Gastroesophageal sphincter (tissue), 4 donors: ENCODE measurements around the gene LIPJ. TPM values are rescaled to one million over a fixed set of nuclear protein-coding genes. Genes with fewer than 3 reads are reported as not detected.

Source experiments
- ATAC-seq: fragments of 150-250 bp; one replicate; pipeline ENCODE4 v1.9.1; 2016; ENCODE audit warnings: mild to moderate bottlenecking, moderate library complexity
- H3K27ac ChIP-seq, 4 donors: fragments of 200-600 bp; sonication (generic) in 3 of 4; 1 replicate in 3 of 4; 2 replicates in 1 of 4; pipeline ENCODE4 v1.5.1; 2016 to 2019
- H3K27me3 ChIP-seq: fragments of 200-600 bp; sonication (generic); one replicate; pipeline ENCODE4 v1.5.1; 2019
- H3K36me3 ChIP-seq, 2 donors: fragments of 200-600 bp; sonication (generic); one replicate each; pipeline ENCODE4 v1.5.1; 2019; ENCODE audit warnings: control low read depth in 1 of 2
- H3K4me1 ChIP-seq, 3 donors: fragments of 200-600 bp; sonication (generic); 1 replicate in 2 of 3; 2 replicates in 1 of 3; pipeline ENCODE4 v1.5.1; 2016 to 2019; ENCODE audit warnings: control low read depth in 2 of 3
- H3K4me3 ChIP-seq, 2 donors: fragments of 200-600 bp; sonication (generic); one replicate each; pipeline ENCODE4 v1.5.1; 2019; ENCODE audit warnings: mild to moderate bottlenecking in 1 of 2, moderate library complexity in 1 of 2
- H3K9me3 ChIP-seq, 3 donors: fragments of 200-600 bp; sonication (generic); one replicate each; pipeline ENCODE4 v1.5.1; 2017 to 2019; ENCODE audit warnings: control low read depth in 2 of 3
- EP300 ChIP-seq: sonication (generic); formaldehyde crosslinking; IDR thresholded peaks from one replicate; pipeline ENCODE4 v1.6.1; 2017; ENCODE audit warnings: antibody characterized with exemption, mild to moderate bottlenecking
- POLR2A ChIP-seq, 2 donors: fragments of 450-650 bp; IDR thresholded peaks; one replicate each; pipeline ENCODE4 v1.6.1; 2017; ENCODE audit warnings: antibody characterized with exemption in 2 of 2, mild to moderate bottlenecking in 2 of 2, moderate library complexity in 1 of 2
- POLR2AphosphoS5 ChIP-seq: sonication (generic); formaldehyde crosslinking; IDR thresholded peaks from one replicate; pipeline ENCODE4 v1.6.1; 2017; ENCODE audit warnings: antibody characterized with exemption
- WGBS, 2 donors: methylation state at CpG; one replicate each; pipeline ENCODE4 v1.1.5; 2018; ENCODE audit warnings: low coverage in 1 of 2; 5-methylcytosine and 5-hydroxymethylcytosine counted together
- total RNA-seq, 4 donors: library from RNA; depleted of rRNA; stranded (reverse); fragments of >200 nt; gene quantifications; one replicate each; pipeline ENCODE4 v1.1.0, GENCODE V29; 2016
- TF ChIP-seq, protein P1 (sequence below), 4 experiments: fragments of 200-600 bp in 2 of 4; fragments of 450-650 bp in 2 of 4; sonication (generic) in 1 of 4; IDR thresholded peaks; one replicate each; pipeline ENCODE4 v1.5.1; 2017 to 2019; ENCODE audit warnings: antibody characterized with exemption in 4 of 4, mild to moderate bottlenecking in 2 of 4, moderate library complexity in 2 of 4

LIPJ gene
- total RNA-seq, 4 donors from 2014 or later = 0.12 to 0.13 TPM; not detected in 2

DNA sequence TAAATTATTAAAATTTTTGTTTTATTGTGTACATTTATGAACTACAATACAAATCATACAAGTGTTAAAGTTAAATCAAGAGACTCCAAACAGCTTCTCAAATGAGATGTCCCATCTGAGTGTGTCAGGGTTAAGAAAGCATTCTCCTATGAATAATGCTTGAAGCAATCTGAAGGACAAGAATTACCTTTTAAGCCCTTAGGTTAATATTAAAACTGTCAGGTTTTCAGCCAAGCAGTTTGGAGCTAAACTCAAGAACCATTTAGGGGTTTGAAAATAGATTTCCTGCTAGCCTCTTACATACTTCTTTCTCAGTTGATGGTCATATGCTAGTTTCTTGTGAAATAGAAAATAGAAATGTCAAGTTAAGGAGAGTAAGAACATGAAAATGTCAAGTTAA, 38.3 kb downstream of the LIPJ start:
- TF ChIP-seq POLR2AphosphoS5 (no peak), POLR2A (IDR thresholded peaks at IDR 0.05) (no peak), EP300 (no peak)
- TF ChIP-seq, protein P1, sequence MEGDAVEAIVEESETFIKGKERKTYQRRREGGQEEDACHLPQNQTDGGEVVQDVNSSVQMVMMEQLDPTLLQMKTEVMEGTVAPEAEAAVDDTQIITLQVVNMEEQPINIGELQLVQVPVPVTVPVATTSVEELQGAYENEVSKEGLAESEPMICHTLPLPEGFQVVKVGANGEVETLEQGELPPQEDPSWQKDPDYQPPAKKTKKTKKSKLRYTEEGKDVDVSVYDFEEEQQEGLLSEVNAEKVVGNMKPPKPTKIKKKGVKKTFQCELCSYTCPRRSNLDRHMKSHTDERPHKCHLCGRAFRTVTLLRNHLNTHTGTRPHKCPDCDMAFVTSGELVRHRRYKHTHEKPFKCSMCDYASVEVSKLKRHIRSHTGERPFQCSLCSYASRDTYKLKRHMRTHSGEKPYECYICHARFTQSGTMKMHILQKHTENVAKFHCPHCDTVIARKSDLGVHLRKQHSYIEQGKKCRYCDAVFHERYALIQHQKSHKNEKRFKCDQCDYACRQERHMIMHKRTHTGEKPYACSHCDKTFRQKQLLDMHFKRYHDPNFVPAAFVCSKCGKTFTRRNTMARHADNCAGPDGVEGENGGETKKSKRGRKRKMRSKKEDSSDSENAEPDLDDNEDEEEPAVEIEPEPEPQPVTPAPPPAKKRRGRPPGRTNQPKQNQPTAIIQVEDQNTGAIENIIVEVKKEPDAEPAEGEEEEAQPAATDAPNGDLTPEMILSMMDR (IDR thresholded peaks at IDR 0.05) = no peak
- Histone ChIP-seq H3K9me3 (peaks cover 0 to 9% (median 0%) of the 10 kb centered on the region in 3 donors), H3K36me3 (no peaks in the 10 kb centered on the region), H3K4me1 (no peaks in the 10 kb centered on the region), H3K27me3 (no peaks in the 10 kb centered on the region), H3K27ac (no peak overlapping the region), H3K4me3 (no peak overlapping the region)
- ATAC-seq = no peak

GRCh38 chr10:88640186-88640585, 53.6 kb downstream of the LIPJ start:
- no peaks in the 10 kb centered on the region for H3K27me3 ChIP-seq
- no peaks in the 10 kb centered on the region for H3K4me1 ChIP-seq
- no peaks in the 10 kb centered on the region for H3K36me3 ChIP-seq
- TF ChIP-seq POLR2A (IDR thresholded peaks at IDR 0.05) = no peak
- no peak for TF ChIP-seq POLR2AphosphoS5
- TF ChIP-seq EP300 = no peak
- TF ChIP-seq, protein P1 (IDR thresholded peaks at IDR 0.05) = no peak
- ATAC-seq = no peak
- H3K27ac ChIP-seq = no peak overlapping the region
- no peak overlapping the region for H3K4me3 ChIP-seq
- H3K9me3 ChIP-seq = peaks cover 0 to 22% (median 0%) of the 10 kb centered on the region in 3 donors
- WGBS, 2 donors = 12 to 13% methylated on average over 2 of the region's 2 CpGs

DNA sequence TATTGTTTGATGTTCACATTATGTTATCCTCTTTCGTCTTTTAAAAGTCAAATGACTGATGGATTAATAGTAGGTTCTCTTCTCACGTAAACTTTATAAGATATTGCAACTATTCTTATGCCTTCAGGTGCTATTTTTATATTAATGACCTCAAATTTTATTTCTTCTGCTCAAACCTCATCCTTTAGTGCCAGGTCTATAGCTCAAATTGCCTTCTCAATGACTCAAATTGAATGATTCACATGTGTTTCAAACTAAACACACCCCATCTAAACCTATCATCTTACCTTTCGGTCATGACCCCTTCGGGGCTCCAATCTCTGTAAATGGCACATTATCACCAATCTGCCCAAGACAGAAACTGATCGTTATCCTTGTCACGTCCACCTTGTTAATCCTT, 55.6 kb downstream of the LIPJ start:
- no peak overlapping the region for H3K4me3 ChIP-seq
- peaks cover 0 to 14% (median 0%) of the 10 kb centered on the region in 3 donors for H3K9me3 ChIP-seq
- TF ChIP-seq POLR2AphosphoS5 (no peak), EP300 (no peak), POLR2A (IDR thresholded peaks at IDR 0.05) (no peak)
- TF ChIP-seq, protein P1 (IDR thresholded peaks at IDR 0.05) = no peak
- no peak overlapping the region for H3K27ac ChIP-seq
- no peaks in the 10 kb centered on the region for H3K36me3 ChIP-seq
- H3K4me1 ChIP-seq = no peaks in the 10 kb centered on the region
- H3K27me3 ChIP-seq = no peaks in the 10 kb centered on the region
- no peak for ATAC-seq
- WGBS, 2 donors = 62 to 70% methylated on average over 6 of the region's 6 CpGs

DNA sequence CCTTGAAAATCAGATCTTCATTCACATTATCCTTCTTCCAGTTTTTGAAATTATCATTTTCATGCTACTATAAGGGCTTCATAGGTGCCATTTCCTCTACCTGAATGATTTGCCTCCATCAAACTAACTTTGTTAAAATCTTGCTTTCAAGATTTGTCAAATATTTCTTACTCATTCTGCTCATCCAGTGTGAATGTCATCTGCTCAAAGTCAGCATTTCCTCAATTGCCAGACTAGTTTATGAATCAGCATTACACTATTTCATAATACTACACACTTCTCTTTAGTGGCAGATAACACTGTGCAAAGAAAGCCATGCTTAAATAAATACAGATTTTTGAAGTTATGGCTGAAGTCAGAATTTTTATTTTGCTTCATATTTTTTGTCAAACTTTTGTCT, 56.4 kb downstream of the LIPJ start:
- no peak for ATAC-seq
- no peaks in the 10 kb centered on the region for H3K36me3 ChIP-seq
- TF ChIP-seq, protein P1 (IDR thresholded peaks at IDR 0.05) = no peak
- TF ChIP-seq EP300 (no peak), POLR2AphosphoS5 (no peak), POLR2A (IDR thresholded peaks at IDR 0.05) (no peak)
- H3K27me3 ChIP-seq = no peaks in the 10 kb centered on the region
- no peak overlapping the region for H3K4me3 ChIP-seq
- H3K4me1 ChIP-seq = no peaks in the 10 kb centered on the region
- peaks cover 0 to 6% (median 0%) of the 10 kb centered on the region in 3 donors for H3K9me3 ChIP-seq
- no peak overlapping the region for H3K27ac ChIP-seq

DNA sequence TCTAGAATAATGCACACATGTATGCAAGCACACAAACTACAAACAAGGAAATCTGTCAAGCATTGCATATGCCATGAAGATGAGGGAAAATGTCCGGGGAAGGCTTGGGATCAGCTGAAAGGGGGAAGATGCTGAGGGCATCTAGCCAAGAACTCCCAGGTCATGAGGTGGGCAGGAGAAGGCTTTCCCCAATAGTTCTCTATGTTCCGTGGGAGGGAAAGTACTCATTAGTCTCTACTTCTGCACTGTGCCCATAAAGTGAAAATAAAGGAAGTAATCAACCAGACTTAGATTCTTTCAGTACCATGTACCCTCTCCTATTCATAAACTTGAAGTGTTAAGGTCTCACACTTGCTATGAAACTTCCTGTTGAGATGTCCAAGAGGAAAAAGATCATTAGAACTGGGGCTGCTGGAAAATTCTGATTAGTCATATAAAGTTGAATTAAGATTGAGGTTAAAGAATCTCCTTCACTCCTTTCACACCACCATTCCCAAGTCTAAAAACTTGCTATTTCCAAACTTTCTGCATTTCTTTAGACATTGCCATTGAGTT, 60.6 kb downstream of the LIPJ start:
- H3K27ac ChIP-seq = no peak overlapping the region
- no peaks in the 10 kb centered on the region for H3K36me3 ChIP-seq
- no peak for ATAC-seq
- H3K4me3 ChIP-seq = no peak overlapping the region
- 43 to 62% methylated on average over 2 of the region's 2 CpGs for WGBS, 2 donors
- no peak for TF ChIP-seq POLR2AphosphoS5
- TF ChIP-seq, protein P1 (IDR thresholded peaks at IDR 0.05) = no peak
- TF ChIP-seq POLR2A (IDR thresholded peaks at IDR 0.05) = no peak
- no peak for TF ChIP-seq EP300
- H3K4me1 ChIP-seq = no peaks in the 10 kb centered on the region
- H3K9me3 ChIP-seq = no peaks in the 10 kb centered on the region
- H3K27me3 ChIP-seq = no peaks in the 10 kb centered on the region
